Esophagus squamous epithelium (tissue), 5 donors: ENCODE measurements around the gene FLCN. TPM values are rescaled to one million over a fixed set of nuclear protein-coding genes. Genes with fewer than 3 reads are reported as not detected.

ENCODE experiments used
- DNase-seq: peaks from one replicate; lab custom pipeline; 2025; lab: John Stamatoyannopoulos, UW
- H3K27ac ChIP-seq, 4 donors: fragments of 200-600 bp; sonication (generic); one replicate each; pipeline ENCODE4 v1.5.1; 2016 to 2019; ENCODE audit warnings: mild to moderate bottlenecking in 1 of 4
- H3K27me3 ChIP-seq, 4 donors: fragments of 200-600 bp; sonication (generic); 1 replicate in 3 of 4; 2 replicates in 1 of 4; pipeline versions ENCODE4 v1.5.1 to v1.6.0; 2017 to 2021; ENCODE audit warnings: antibody characterized with exemption in 1 of 4
- H3K36me3 ChIP-seq, 3 donors: fragments of 200-600 bp; sonication (generic); one replicate each; pipeline ENCODE4 v1.5.1; 2016 to 2019
- H3K4me1 ChIP-seq, 3 donors: fragments of 200-600 bp; sonication (generic); one replicate each; pipeline ENCODE4 v1.5.1; 2017 to 2019
- H3K4me3 ChIP-seq, 4 donors: fragments of 200-600 bp; sonication (generic); 1 replicate in 3 of 4; 2 replicates in 1 of 4; pipeline ENCODE4 v1.5.1; 2016 to 2019; ENCODE audit warnings: mild to moderate bottlenecking in 2 of 4, moderate library complexity in 1 of 4
- H3K9me3 ChIP-seq, 3 donors: fragments of 200-600 bp; sonication (generic); one replicate each; pipeline ENCODE4 v1.5.1; 2016 to 2019
- POLR2A ChIP-seq, 4 donors: fragments of 450-650 bp; IDR thresholded peaks; one replicate each; pipeline ENCODE4 v1.6.1; 2017; ENCODE audit warnings: antibody characterized with exemption in 4 of 4, mild to moderate bottlenecking in 4 of 4, moderate library complexity in 3 of 4
- WGBS, 2 donors: methylation state at CpG; one replicate each; pipeline ENCODE4 v1.1.5; 2018; 5-methylcytosine and 5-hydroxymethylcytosine counted together
- intact Hi-C: fragments of 100-400 bp; cut with DNase I; formaldehyde crosslinking; loops from one replicate; pipeline ENCODE4 v1.15.0; 2022
- total RNA-seq, 4 donors: library from RNA; depleted of rRNA; stranded (reverse); fragments of >200 nt; gene quantifications; one replicate each; pipeline ENCODE4 v1.1.0, GENCODE V29; 2016
- TF ChIP-seq, protein P1 (sequence below), 6 experiments: fragments of 450-650 bp in 4 of 6; fragments of 200-600 bp in 2 of 6; sonication (generic) in 2 of 6; IDR thresholded peaks; one replicate each; pipeline ENCODE4 v1.5.1; 2016 to 2019; ENCODE audit warnings: antibody characterized with exemption in 6 of 6, mild to moderate bottlenecking in 4 of 6, moderate library complexity in 4 of 6
- donor health status: DM: yes; HTN: yes; CAD: no.

FLCN gene
- total RNA-seq, 4 donors from 2014 or later = 11.6 to 27.5 (median 12.4) TPM

DNA sequence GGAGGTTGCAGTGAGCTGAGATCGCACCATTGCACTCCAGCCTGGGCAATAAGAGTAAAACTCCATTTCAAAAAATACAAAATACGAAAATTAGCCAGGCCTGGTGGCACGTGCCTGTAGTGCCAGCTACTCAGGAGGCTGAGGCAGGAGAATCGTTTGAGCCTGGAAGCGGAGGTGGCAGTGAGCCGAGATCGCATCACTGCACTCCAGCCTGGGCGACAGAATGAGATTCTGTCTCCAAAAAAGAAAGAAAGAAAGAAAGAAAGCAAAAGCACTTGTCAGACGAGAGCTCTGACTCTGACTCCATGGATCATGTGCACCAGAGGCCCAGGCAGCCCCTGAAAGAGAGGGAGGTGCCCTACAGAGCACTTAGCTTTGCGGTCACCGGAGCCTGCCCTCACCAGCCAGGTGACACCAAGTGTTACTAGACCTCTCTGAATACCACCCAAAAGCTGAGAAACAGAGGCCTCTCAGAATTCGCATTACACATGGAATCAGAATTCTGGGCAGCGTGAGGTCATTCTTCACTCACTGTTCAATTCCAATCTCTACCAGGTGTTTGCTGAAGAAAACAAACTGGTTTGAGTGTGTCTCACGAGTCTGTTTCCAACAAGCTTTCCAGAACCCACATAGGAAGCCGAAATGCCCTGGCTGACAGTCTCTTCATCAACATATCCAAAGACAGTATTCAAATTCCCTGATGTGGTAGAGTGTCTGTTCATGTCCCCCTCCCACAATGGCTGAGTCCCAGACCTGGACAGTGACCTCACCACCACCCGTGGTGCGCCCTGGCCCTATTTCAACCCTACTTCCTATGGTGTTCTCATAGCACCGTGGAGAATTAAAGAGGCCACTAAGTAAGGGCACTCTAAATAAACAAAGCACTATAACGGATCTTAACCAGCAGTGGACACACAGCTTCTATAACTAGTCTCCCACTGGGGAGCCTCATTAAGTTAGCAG lies 1.5 kb downstream of the FLCN start:
- H3K9me3 ChIP-seq = no peaks in the 10 kb centered on the region
- peaks cover 11 to 46% (median 25%) of the 10 kb centered on the region in 3 donors for H3K4me1 ChIP-seq
- H3K27ac ChIP-seq = peak overlapping the region in 3 of 4 donors; percentile 96 to 97 (median 97)
- DNase-seq = no peak
- no peak for TF ChIP-seq POLR2A (IDR thresholded peaks at IDR 0.05)
- WGBS, 2 donors = 37 to 41% methylated on average over 16 to 17 of the region's 19 CpGs
- no peaks in the 10 kb centered on the region for H3K27me3 ChIP-seq
- intact Hi-C loops = loop anchor here (10.0 kb wide), 1 partner anchor 91 kb away; no protein-coding TSS in a partner anchor
- peak overlapping the region; percentile 85 to 96 (median 92) for H3K4me3 ChIP-seq
- H3K36me3 ChIP-seq = peaks cover 12 to 25% (median 13%) of the 10 kb centered on the region in 3 donors

DNA sequence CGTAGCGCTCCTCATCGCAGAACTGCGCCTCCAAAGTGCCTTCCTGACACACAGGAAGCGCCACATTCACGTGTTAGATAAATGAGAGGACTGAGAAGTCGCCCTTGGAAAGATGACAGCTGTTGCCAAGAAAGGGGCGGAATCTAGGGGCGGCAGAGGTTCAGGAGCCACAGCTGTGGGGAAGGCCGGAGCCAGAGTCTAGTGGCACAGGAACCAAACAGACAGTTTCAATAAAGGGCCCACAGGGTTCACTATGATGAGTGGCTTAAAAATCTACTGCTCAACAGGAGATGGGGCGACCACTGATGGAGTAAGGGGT lies 4.7 kb downstream of the FLCN start:
- DNase-seq = no peak
- Histone ChIP-seq H3K4me3 (no peak overlapping the region), H3K27ac (no peak overlapping the region), H3K4me1 (peaks cover 7 to 38% (median 19%) of the 10 kb centered on the region in 3 donors), H3K9me3 (no peaks in the 10 kb centered on the region), H3K36me3 (peaks cover 24 to 57% (median 41%) of the 10 kb centered on the region in 3 donors), H3K27me3 (no peaks in the 10 kb centered on the region)
- intact Hi-C loops = loop anchor here (10.0 kb wide), 1 partner anchor 87 kb away; no protein-coding TSS in a partner anchor
- 74 to 96% methylated on average over 3 to 6 of the region's 11 CpGs for WGBS, 2 donors
- TF ChIP-seq, protein P1, sequence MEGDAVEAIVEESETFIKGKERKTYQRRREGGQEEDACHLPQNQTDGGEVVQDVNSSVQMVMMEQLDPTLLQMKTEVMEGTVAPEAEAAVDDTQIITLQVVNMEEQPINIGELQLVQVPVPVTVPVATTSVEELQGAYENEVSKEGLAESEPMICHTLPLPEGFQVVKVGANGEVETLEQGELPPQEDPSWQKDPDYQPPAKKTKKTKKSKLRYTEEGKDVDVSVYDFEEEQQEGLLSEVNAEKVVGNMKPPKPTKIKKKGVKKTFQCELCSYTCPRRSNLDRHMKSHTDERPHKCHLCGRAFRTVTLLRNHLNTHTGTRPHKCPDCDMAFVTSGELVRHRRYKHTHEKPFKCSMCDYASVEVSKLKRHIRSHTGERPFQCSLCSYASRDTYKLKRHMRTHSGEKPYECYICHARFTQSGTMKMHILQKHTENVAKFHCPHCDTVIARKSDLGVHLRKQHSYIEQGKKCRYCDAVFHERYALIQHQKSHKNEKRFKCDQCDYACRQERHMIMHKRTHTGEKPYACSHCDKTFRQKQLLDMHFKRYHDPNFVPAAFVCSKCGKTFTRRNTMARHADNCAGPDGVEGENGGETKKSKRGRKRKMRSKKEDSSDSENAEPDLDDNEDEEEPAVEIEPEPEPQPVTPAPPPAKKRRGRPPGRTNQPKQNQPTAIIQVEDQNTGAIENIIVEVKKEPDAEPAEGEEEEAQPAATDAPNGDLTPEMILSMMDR (IDR thresholded peaks at IDR 0.05) = no peak
- TF ChIP-seq POLR2A (IDR thresholded peaks at IDR 0.05) = no peak

DNA sequence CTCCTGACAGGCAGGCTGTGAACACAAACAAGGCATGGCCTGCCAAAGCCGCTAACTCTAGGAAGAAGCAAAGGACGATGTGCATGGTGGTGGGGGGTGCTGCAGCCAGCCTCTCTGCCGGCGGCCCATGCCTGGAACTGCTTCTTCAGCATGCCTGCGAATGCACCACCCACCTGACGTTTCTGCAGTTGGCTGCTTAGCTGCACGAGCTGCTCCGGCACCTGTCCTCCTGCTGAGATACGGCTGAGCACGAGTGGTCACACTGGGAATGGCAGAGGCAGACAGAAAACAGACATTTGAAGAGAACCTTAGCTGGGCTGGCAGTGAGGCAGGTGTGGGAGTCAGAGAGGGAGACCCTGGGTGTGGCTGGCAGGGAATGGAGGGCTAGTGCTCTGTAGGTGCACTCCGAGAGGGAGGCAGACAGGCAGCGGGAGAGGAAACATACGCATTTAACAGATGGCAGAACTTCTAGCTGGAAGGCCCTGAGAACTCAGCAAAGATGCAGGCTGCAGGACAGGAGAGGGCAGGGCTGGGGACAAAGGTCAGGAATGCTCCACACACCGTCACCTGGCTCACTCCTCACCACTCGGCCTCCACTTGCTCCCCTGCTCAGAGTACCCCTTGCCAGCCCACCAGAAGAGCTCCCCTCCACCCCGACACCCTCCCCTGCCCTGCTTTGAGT lies 5.2 kb downstream of the FLCN start:
- TF ChIP-seq, protein P1 (IDR thresholded peaks at IDR 0.05) = no peak
- TF ChIP-seq POLR2A (IDR thresholded peaks at IDR 0.05) = no peak
- Histone ChIP-seq H3K4me3 (no peak overlapping the region), H3K4me1 (peaks cover 7 to 38% (median 19%) of the 10 kb centered on the region in 3 donors), H3K36me3 (peaks cover 25 to 62% (median 46%) of the 10 kb centered on the region in 3 donors), H3K27ac (no peak overlapping the region), H3K9me3 (no peaks in the 10 kb centered on the region), H3K27me3 (no peaks in the 10 kb centered on the region)
- no peak for DNase-seq
- intact Hi-C loops = loop anchor here (10.0 kb wide), 1 partner anchor 87 kb away; no protein-coding TSS in a partner anchor
- WGBS, 2 donors = 75 to 83% methylated on average over 9 to 15 of the region's 16 CpGs

DNA sequence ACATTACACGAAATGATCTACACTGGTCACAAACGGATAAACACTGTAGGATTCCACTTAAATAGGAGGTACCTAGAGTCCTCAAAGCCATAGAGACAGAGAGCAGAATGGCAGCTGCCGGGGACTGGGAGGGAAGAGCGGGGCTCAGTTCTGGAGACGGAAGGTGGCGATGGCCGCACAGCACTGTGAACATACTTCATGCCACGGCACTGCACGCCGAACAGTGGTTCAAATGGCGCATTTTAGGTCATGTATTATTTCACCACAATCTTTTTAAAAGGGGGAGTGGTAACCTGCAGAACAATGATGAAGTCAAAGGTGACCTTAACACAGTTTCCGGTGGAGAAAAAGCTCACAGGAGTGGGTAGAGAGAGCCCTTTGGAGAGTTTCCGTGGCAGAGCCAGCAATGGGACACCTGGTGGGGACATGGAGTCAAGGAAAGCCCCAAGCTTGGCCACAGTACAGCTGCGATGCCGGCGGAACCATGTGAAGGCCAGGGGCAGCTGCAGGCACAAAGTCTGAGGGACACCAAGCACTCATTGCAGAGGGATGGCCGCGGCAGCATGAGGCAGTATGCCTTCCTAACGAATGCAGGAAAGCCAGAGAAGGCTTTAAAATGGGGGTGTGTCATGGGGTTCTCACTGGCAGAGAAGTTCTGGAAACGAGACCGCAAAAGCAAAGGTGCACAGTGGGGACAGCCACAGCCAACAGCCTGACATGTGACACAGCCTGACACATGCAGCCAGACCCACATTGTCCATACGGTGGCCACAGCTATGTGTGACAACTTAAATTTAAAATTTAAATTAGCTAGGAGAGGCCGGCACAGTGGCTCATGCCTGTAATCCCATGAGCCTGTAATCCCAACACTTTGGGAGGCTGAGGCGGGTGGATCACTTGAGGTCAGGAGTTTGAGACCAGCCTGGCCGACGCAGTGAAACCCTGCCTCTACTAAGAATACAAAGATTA lies 7.3 kb downstream of the FLCN start:
- H3K4me3 ChIP-seq = no peak overlapping the region
- DNase-seq = no peak
- no peak overlapping the region for H3K27ac ChIP-seq
- peaks cover 0 to 20% (median 2%) of the 10 kb centered on the region in 3 donors for H3K4me1 ChIP-seq
- no peak for TF ChIP-seq POLR2A (IDR thresholded peaks at IDR 0.05)
- TF ChIP-seq, protein P1 (IDR thresholded peaks at IDR 0.05) = no peak
- no peaks in the 10 kb centered on the region for H3K27me3 ChIP-seq
- H3K9me3 ChIP-seq = no peaks in the 10 kb centered on the region
- peaks cover 40 to 83% (median 65%) of the 10 kb centered on the region in 3 donors for H3K36me3 ChIP-seq
- WGBS, 2 donors = 90% methylated on average over 21 to 25 of the region's 26 CpGs
- intact Hi-C loops = loop anchor here (10.0 kb wide), 1 partner anchor 85 kb away; no protein-coding TSS in a partner anchor
